ENCODE results near the gene MT2A. TPM values are rescaled to one million over a fixed set of nuclear protein-coding genes. Genes with fewer than 3 reads are reported as not detected.

Gene MT2A
- total and polyA plus RNA-seq, 2 of the 4 experiments (the other 2 are of a cell fraction): 25.5 to 621 TPM

DNA sequence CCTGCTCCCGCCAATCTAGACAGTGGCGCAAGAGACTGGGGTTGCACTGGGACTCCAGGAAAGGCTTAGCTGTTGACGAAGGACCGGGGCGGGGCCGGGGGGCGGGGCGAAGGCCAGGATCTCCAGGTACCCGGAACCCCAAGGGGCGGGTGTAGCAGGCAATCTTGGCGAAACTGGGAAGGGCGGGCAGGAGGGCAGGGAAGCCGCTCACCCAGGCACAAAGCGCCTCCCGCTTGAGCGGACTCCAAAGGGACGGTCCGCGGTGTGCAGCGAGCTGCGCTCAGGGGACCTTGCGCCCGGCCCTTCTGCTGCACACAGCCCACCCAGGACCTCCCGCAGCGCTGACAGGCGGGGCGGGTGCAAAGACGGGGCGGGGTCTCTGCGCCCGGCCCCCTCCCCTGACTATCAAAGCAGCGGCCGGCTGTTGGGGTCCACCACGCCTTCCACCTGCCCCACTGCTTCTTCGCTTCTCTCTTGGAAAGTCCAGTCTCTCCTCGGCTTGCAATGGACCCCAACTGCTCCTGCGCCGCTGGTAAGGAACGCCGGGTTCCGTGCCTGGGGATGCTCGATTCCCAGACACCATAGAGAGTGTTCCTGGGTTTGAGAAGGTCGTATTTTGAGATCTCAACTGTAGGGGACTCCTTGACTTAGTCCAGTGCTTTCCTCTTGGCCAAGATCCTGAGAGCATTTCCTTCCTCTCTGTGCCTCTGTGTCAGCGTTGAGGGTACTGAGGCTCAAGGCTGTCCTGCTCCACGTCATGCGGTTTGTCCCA, 49.4 kb downstream of the MT2A start, which contains the start of gene MT1F:
Gene MT1F (plus strand): TSS at position 405 of the 772 bp plus-strand sequence. CDS start 100 bp downstream, at position 505.
- Histone ChIP-seq H4K91ac (ENCODE audit: insufficient read depth, low read depth, low read length) (no peak within 1 kb of the TSS), H3K4me3 (ENCODE audit: insufficient read depth, low read depth, low read length) (peak within 1 kb of the TSS; percentile 2; the same call in 1 of the 2 replicates), H3K9me1 (ENCODE audit: insufficient read depth, low read length) (peaks cover 3% of the 10 kb centered on the region; the same call in 1 of the 2 replicates), H4K5ac (ENCODE audit: low read depth, low read length) (no peak within 1 kb of the TSS), H2BK5ac (ENCODE audit: low read depth, low read length, poor library complexity, severe bottlenecking) (no peak within 1 kb of the TSS), H3K36me3 (ENCODE audit: control insufficient read depth, insufficient read depth, low read length) (no peaks in the 10 kb centered on the region), H4K8ac (ENCODE audit: low read depth in 2 of 2, low read length in 2 of 2) (no peak within 1 kb of the TSS), H3K4me1 (ENCODE audit: control insufficient read depth, insufficient read depth, low read length) (peaks cover 2% of the 10 kb centered on the region; the same call in 1 of the 2 replicates), H3K23ac (ENCODE audit: low read depth, low read length) (peak within 1 kb of the TSS; percentile 13), H2BK120ac (ENCODE audit: low read depth, low read length) (no peak within 1 kb of the TSS), H2AK9ac (replicated peaks; ENCODE audit: low read depth, low read length, poor library complexity) (no peak within 1 kb of the TSS), H3K18ac (ENCODE audit: low read depth, low read length) (no peak within 1 kb of the TSS), H3K56ac (ENCODE audit: extremely low read depth, insufficient read depth, low read length) (no peak within 1 kb of the TSS), H4K20me1 (ENCODE audit: insufficient read depth, low read length) (no peaks in the 10 kb centered on the region), H3K9ac (ENCODE audit: low read depth, low read length) (no peak within 1 kb of the TSS), H3K4me2 (ENCODE audit: low read depth, low read length) (peak within 1 kb of the TSS; percentile 27), H2AFZ (replicated peaks; ENCODE audit: low read length, poor library complexity) (peak within 1 kb of the TSS; percentile 73), H2BK15ac (ENCODE audit: low read depth, low read length) (no peak within 1 kb of the TSS), H2AK5ac (ENCODE audit: low read depth, low read length) (no peak within 1 kb of the TSS), H2BK20ac (ENCODE audit: low read depth, low read length) (no peak within 1 kb of the TSS), H3K14ac (replicated peaks; ENCODE audit: low read depth, low read length) (no peak within 1 kb of the TSS), H3K27ac (ENCODE audit: insufficient read depth, low read length) (no peak within 1 kb of the TSS), H3K79me1 (ENCODE audit: low read depth in 1 of 2, low read length in 2 of 2) (no peaks in the 10 kb centered on the region), H3K4ac (ENCODE audit: low read depth, low read length) (no peak within 1 kb of the TSS), H3K9me3 (ENCODE audit: control insufficient read depth, insufficient read depth, low read length) (no peaks in the 10 kb centered on the region), H3K27me3 (ENCODE audit: control insufficient read depth, insufficient read depth, low read length) (peaks cover 78% of the 10 kb centered on the region)
- ChIA-PET POLR2A (ENCODE audit: unreplicated experiment) (no interaction called here), CTCF (no interaction called here)
- DNase-seq (peak; percentile 28), ATAC-seq (ENCODE audit: low read depth) (peak; percentile 32)
- intact Hi-C loops (cut with micrococcal nuclease) (no loop called here), dilution Hi-C loops (cut with HindIII; ENCODE audit: low sequenced_read_pairs, unreplicated experiment) (no loop called here), in situ Hi-C loops (cut with MboI; ENCODE audit: low sequenced_read_pairs) (no loop called here)
- WGBS, 2 experiments (ENCODE audit: extremely low coverage in 2 of 2, insufficient read length in 1 of 2): 1% methylated on average over 26 of the region's 46 CpGs; no CpG with 5 or more reads in 1 of the 2 experiments
- TF ChIP-seq NFE2L2 (IDR thresholded peaks at IDR 0.05; ENCODE audit: low read depth, low read length): no peak
- TF ChIP-seq SMC3 (IDR thresholded peaks at IDR 0.05; ENCODE audit: low read depth, low read length): no peak
- TF ChIP-seq RCOR1 (IDR thresholded peaks at IDR 0.05; ENCODE audit: insufficient replicate concordance, low read length): no peak
- BruUV-seq (replicated peaks): no TSS peak
